ENCODE results near the gene PHKG1. TPM values are rescaled to one million over a fixed set of nuclear protein-coding genes. Genes with fewer than 3 reads are reported as not detected.

Gene PHKG1
- total and polyA plus RNA-seq, 2 of the 4 experiments (the other 2 are of a cell fraction) = 0.62 to 0.72 TPM

DNA sequence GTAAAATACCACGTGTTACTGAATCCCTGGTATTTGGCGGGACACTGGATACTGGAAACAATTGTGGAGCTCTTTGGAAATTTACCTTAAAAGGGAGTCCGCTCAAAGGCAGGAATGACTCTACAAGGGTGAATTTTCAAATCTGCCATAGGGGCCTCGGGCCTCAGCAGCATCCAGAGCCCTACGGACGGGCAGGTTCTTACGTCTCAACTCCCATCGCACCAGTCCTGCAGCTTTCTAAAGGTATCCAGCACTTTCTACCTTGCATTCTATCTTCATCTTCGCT is 41.8 kb downstream of the PHKG1 start:
- TF ChIP-seq SMC3 (IDR thresholded peaks at IDR 0.05; ENCODE audit: low read depth, low read length) (no peak), FOS (IDR thresholded peaks at IDR 0.05; ENCODE audit: low read depth, low read length) (no peak), BHLHE40 (IDR thresholded peaks at IDR 0.05; ENCODE audit: low read depth, low read length) (no peak), MXI1 (IDR thresholded peaks at IDR 0.05; ENCODE audit: borderline replicate concordance, low read depth, low read length) (no peak), POLR2A (IDR thresholded peaks at IDR 0.05; ENCODE audit: low read depth, low read length) (no peak), RFX5 (IDR thresholded peaks at IDR 0.05; ENCODE audit: low read depth, low read length) (no peak), NFE2L2 (IDR thresholded peaks at IDR 0.05; ENCODE audit: low read depth, low read length) (no peak), RCOR1 (IDR thresholded peaks at IDR 0.05; ENCODE audit: insufficient replicate concordance, low read length) (no peak), CHD1 (IDR thresholded peaks at IDR 0.05; ENCODE audit: low read depth, low read length) (no peak), RAD21 (IDR thresholded peaks at IDR 0.05; ENCODE audit: low read length) (no peak), MAFK (IDR thresholded peaks at IDR 0.05; ENCODE audit: low read depth, low read length) (no peak), MAZ (IDR thresholded peaks at IDR 0.05; ENCODE audit: borderline replicate concordance, low read depth, low read length) (no peak), CEBPB (IDR thresholded peaks at IDR 0.05; ENCODE audit: low read depth, low read length) (no peak)
- TF ChIP-seq, protein P1, sequence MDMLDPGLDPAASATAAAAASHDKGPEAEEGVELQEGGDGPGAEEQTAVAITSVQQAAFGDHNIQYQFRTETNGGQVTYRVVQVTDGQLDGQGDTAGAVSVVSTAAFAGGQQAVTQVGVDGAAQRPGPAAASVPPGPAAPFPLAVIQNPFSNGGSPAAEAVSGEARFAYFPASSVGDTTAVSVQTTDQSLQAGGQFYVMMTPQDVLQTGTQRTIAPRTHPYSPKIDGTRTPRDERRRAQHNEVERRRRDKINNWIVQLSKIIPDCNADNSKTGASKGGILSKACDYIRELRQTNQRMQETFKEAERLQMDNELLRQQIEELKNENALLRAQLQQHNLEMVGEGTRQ (IDR thresholded peaks at IDR 0.05; ENCODE audit: low read depth, low read length) = no peak
- TF ChIP-seq, protein P2, sequence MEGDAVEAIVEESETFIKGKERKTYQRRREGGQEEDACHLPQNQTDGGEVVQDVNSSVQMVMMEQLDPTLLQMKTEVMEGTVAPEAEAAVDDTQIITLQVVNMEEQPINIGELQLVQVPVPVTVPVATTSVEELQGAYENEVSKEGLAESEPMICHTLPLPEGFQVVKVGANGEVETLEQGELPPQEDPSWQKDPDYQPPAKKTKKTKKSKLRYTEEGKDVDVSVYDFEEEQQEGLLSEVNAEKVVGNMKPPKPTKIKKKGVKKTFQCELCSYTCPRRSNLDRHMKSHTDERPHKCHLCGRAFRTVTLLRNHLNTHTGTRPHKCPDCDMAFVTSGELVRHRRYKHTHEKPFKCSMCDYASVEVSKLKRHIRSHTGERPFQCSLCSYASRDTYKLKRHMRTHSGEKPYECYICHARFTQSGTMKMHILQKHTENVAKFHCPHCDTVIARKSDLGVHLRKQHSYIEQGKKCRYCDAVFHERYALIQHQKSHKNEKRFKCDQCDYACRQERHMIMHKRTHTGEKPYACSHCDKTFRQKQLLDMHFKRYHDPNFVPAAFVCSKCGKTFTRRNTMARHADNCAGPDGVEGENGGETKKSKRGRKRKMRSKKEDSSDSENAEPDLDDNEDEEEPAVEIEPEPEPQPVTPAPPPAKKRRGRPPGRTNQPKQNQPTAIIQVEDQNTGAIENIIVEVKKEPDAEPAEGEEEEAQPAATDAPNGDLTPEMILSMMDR (conservative IDR thresholded peaks at IDR 0.05; ENCODE audit: low read depth, low read length) = no peak
- TF ChIP-seq, protein P3, sequence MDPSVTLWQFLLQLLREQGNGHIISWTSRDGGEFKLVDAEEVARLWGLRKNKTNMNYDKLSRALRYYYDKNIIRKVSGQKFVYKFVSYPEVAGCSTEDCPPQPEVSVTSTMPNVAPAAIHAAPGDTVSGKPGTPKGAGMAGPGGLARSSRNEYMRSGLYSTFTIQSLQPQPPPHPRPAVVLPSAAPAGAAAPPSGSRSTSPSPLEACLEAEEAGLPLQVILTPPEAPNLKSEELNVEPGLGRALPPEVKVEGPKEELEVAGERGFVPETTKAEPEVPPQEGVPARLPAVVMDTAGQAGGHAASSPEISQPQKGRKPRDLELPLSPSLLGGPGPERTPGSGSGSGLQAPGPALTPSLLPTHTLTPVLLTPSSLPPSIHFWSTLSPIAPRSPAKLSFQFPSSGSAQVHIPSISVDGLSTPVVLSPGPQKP (IDR thresholded peaks at IDR 0.05; ENCODE audit: borderline replicate concordance, low read depth, low read length) = no peak
- peak overlapping the region; percentile 83 for H4K5ac ChIP-seq (ENCODE audit: low read depth, low read length)
- dilution Hi-C loops (cut with HindIII; ENCODE audit: low sequenced_read_pairs, unreplicated experiment) = no loop called here
- peak overlapping the region; percentile 97 to 98 for H4K8ac ChIP-seq (ENCODE audit: low read depth in 2 of 2, low read length in 2 of 2)
- H2BK15ac ChIP-seq (ENCODE audit: low read depth, low read length) = no peak overlapping the region; the same call in 2 of the 3 replicates
- no peak for DNase-seq
- ChIA-PET POLR2A (ENCODE audit: unreplicated experiment) (interaction anchor here (1.3 to 1.4 kb wide), 2 partner anchors 11 to 14 kb away, joined by 6 to 7 read pairs; partner anchors contain the start of gene SUMF2), CTCF (interaction anchor here (0.6 to 1.4 kb wide), 2 partner anchors 14 to 428 kb away, joined by 3 read pairs; no protein-coding TSS in a partner anchor)
- H2AK9ac ChIP-seq (replicated peaks; ENCODE audit: low read depth, low read length, poor library complexity) = peak overlapping the region; percentile 13
- H3K4me1 ChIP-seq (ENCODE audit: control insufficient read depth, insufficient read depth, low read length) = peaks cover 10% of the 10 kb centered on the region
- peaks cover 10% of the 10 kb centered on the region for H3K36me3 ChIP-seq (ENCODE audit: control insufficient read depth, insufficient read depth, low read length)
- peak overlapping the region; percentile 86 for H3K56ac ChIP-seq (ENCODE audit: extremely low read depth, insufficient read depth, low read length)
- H3K14ac ChIP-seq (replicated peaks; ENCODE audit: low read depth, low read length) = peak overlapping the region; percentile 95
- H3K4me3 ChIP-seq (ENCODE audit: insufficient read depth, low read depth, low read length) = peak overlapping the region; percentile 75
- peak overlapping the region; percentile 88 for H3K23ac ChIP-seq (ENCODE audit: low read depth, low read length)
- H2AFZ ChIP-seq (replicated peaks; ENCODE audit: low read length, poor library complexity) = peak overlapping the region; percentile 89
- H3K27ac ChIP-seq (ENCODE audit: insufficient read depth, low read length) = peak overlapping the region; percentile 92
- H3K27me3 ChIP-seq (ENCODE audit: control insufficient read depth, insufficient read depth, low read length) = no peaks in the 10 kb centered on the region
- H4K91ac ChIP-seq (ENCODE audit: insufficient read depth, low read depth, low read length) = peak overlapping the region; percentile 87
- no peaks in the 10 kb centered on the region for H3K9me3 ChIP-seq (ENCODE audit: control insufficient read depth, insufficient read depth, low read length)
- H3K4ac ChIP-seq (ENCODE audit: low read depth, low read length) = peak overlapping the region; percentile 93
- in situ Hi-C loops (cut with MboI; ENCODE audit: low sequenced_read_pairs) = no loop called here
- H2BK20ac ChIP-seq (ENCODE audit: low read depth, low read length) = no peak overlapping the region
- no peak; the same call in 1 of the 2 replicates for ATAC-seq (ENCODE audit: low read depth)
- intact Hi-C loops (cut with micrococcal nuclease) = loop anchor here (1.0 to 5.0 kb wide), 3 partner anchors 11 to 44 kb away; no protein-coding TSS in a partner anchor
- BruUV-seq (replicated peaks) = TSS peak; percentile 76
- peaks cover 24 to 47% of the 10 kb centered on the region in 2 experiments for H3K79me1 ChIP-seq (ENCODE audit: low read depth in 1 of 2, low read length in 2 of 2)
- 0% methylated on average over 1 of the region's 9 CpGs; no CpG with 5 or more reads in 1 of the 2 experiments for WGBS, 2 experiments (ENCODE audit: extremely low coverage in 2 of 2, insufficient read length in 1 of 2)
- H3K9ac ChIP-seq (ENCODE audit: low read depth, low read length) = peak overlapping the region; percentile 94
- peak overlapping the region; percentile 56 for H3K18ac ChIP-seq (ENCODE audit: low read depth, low read length)
- H3K9me1 ChIP-seq (ENCODE audit: insufficient read depth, low read length) = peaks cover 6% of the 10 kb centered on the region; the same call in 1 of the 2 replicates
- peak overlapping the region; percentile 45; the same call in 1 of the 2 replicates for H2BK120ac ChIP-seq (ENCODE audit: low read depth, low read length)
- peak overlapping the region; percentile 78 for H2BK5ac ChIP-seq (ENCODE audit: low read depth, low read length, poor library complexity, severe bottlenecking)
- peak overlapping the region; percentile 97 for H2AK5ac ChIP-seq (ENCODE audit: low read depth, low read length)
- H3K4me2 ChIP-seq (ENCODE audit: low read depth, low read length) = peak overlapping the region; percentile 82
- no peaks in the 10 kb centered on the region for H4K20me1 ChIP-seq (ENCODE audit: insufficient read depth, low read length)
